Measurements from ENCODE around the gene ERC1.

DNA sequence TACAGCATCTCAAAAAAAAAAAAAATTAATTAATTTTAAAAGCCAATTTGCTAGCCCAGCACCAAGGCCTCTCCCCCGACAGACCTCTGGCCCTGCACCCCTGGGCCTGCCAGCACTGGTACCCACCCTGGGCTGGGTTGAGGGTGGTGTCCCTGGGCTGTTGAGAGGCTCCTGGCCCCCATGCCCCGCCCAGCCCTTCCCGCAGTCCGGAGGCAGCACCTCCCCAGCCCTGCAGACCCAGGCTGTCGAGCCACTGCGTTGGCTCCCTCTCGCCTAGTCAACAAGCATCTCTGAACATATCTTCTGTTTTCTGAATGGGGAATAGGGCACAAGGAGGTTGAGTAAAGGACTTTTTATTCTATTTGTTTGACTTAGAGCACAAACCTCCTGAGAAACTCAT is 516.3 kb downstream of the ERC1 start:
- TF ChIP-seq EZH2 (IDR thresholded peaks at IDR 0.05; ENCODE audit: low read length, unreplicated experiment), result no peak
- no peak for TF ChIP-seq CTCF (conservative IDR thresholded peaks at IDR 0.05; ENCODE audit: low read depth, low read length)
- TF ChIP-seq EZH2phosphoT487 (IDR thresholded peaks at IDR 0.05; ENCODE audit: borderline replicate concordance, low read length), result no peak
